GM12801 (cell line): ENCODE measurements around the gene RCSD1.

Experiments
- CTCF ChIP-seq: IDR thresholded peaks from one replicate; pipeline ENCODE4 v1.5.1; 2011; ENCODE audit warnings: control low read depth; ENCODE audit not compliant: insufficient read length; ENCODE audit errors: extremely low read depth

RCSD1 gene

DNA sequence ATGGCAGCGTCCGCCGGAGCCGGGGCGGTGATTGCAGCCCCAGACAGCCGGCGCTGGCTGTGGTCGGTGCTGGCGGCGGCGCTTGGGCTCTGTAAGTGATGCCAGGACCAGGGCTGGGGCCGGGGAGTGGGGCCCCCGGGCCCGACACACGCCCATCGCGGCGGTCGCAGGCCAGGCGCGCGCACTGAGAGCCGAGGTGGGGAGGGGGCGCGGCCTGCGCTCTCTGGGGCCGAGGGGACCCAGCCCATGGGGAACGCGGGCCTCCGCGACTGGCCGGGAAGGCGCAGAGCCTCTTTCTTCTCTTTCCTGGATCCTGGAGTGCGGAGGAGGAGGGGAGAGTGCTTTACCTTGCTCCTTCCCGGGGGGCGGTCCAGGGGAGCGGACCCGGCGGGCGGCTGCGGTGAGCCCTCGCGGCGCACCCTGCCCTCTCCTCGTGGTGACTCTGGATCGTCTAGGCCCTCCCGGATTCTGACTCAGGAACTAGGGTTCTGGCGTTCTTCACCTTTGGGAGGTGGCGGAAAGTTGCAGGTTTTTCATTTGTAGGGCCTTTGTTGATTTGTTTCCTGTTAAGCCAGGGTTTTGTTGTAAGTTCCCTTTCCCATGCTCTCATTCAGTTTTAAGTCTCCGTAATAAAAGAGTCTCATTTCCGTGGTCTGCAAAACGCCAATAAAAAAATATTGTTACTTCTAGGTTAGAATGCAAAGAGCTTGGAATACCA is 92.3 kb downstream of the RCSD1 start:
- TF ChIP-seq CTCF = no peak

- no peak for TF ChIP-seq CTCF
Observed at GRCh38 chr1:167722870-167723251, 92.8 kb downstream of the RCSD1 start.

DNA sequence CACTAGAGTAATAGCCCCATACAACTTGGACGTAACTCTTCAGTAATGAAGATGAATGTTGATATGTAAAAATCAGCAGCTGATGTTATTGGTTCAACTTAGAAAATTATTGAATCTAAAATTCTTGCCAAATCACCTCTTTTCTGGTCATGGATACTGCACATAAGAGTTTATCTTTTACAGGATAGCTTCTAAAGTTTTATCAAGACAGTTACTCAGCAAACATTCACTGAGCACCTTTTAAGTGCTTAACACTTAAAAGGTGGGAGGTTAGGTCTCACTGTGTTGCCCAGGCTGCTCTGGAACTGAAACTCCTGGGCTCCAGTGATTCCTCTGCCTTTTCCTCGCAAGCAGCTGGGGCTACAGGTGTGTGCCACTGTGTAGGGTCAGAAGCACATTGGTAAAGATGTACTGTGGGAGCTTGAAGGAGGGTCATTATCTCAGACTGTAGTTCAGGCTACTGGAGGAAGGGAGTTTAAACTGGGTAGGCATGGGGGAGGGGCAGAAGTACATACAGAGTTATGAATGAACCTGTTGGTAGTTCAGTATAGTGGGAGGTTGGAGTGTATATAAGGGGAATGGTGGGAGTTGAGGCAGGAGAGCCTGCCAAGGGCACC is 93.8 kb downstream of the RCSD1 start:
- no peak for TF ChIP-seq CTCF

- TF ChIP-seq CTCF = no peak
Observed at GRCh38 chr1:167726008-167726407, 96.0 kb downstream of the RCSD1 start.

- no peak for TF ChIP-seq CTCF
Observed at GRCh38 chr1:167728818-167729410, 98.9 kb downstream of the RCSD1 start.

DNA sequence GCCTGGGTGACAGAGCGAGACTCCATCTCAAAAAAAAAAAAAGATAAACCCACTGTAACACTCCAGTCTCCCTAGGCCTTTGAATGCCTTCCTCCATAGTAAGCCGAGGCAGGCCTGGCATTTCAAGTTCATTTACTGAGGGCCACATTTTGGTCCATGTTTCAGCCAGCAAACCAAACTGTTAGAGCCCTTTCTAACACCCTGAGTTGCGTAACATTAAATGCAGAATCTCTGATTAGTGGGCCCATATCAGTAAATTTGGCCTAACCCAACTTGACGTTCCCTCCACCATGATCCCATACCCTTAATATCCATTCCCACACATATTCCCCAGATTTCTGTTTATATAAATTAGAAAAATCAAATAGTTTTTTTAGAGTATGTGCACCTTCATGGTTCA is 104.2 kb downstream of the RCSD1 start:
- TF ChIP-seq CTCF = no peak

DNA sequence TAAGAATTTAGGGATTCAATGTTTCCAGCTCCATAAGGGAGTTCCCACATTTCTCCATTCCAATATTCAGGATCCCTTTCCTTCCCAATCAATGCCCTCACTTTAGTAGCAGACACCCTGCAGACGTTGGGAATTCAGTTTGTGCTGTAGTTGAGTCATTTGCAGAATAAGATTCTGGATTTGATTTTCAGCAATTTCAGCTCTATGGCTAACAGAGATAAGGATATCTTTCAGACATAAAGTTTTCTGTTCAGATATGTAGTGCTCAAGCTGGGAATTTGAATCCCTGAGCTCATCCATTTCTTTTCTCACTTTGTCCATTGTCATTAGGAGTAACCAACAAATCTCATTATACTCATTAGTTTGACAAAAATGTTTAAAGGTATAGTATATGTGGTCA is 104.8 kb downstream of the RCSD1 start:
- TF ChIP-seq CTCF = no peak
